Ascending aorta (tissue), 2 donors: ENCODE data around the gene RFX3. TPM values are rescaled to one million over a fixed set of nuclear protein-coding genes. Genes with fewer than 3 reads are reported as not detected.
"Not testable (repeated sequence)": the region's sequence is repeated elsewhere in the genome, so short reads cannot be mapped to it uniquely, and the experiment has no call there.

ENCODE experiments used
- DNase-seq, 2 donors: peaks; one replicate each; pipeline ENCODE4 v3.0.0-alpha.2; 2019; ENCODE audit warnings: low spot score in 2 of 2
- H3K27ac ChIP-seq, 2 donors: fragments of 200-600 bp; sonication (generic); one replicate each; pipeline ENCODE4 v1.5.1; 2016 to 2017; ENCODE audit warnings: mild to moderate bottlenecking in 1 of 2
- H3K27me3 ChIP-seq: fragments of 200-600 bp; sonication (generic); one replicate; pipeline ENCODE4 v1.5.1; 2017
- H3K36me3 ChIP-seq, 2 donors: fragments of 200-600 bp; sonication (generic); one replicate each; pipeline ENCODE4 v1.5.1; 2016
- H3K4me1 ChIP-seq, 2 donors: fragments of 200-600 bp; sonication (generic); one replicate each; pipeline ENCODE4 v1.5.1; 2016 to 2017; ENCODE audit warnings: mild to moderate bottlenecking in 1 of 2
- H3K4me3 ChIP-seq, 2 donors: fragments of 200-600 bp; sonication (generic); one replicate each; pipeline ENCODE4 v1.5.1; 2016 to 2017; ENCODE audit warnings: mild to moderate bottlenecking in 1 of 2
- H3K9me3 ChIP-seq, 2 donors: fragments of 200-600 bp; sonication (generic); one replicate each; pipeline ENCODE4 v1.5.1; 2016
- CTCF ChIP-seq, 3 experiments: fragments of 200-600 bp in 2 of 3; fragments of 450-650 bp in 1 of 3; sonication (generic) in 2 of 3; IDR thresholded peaks; one replicate each; pipeline ENCODE4 v1.5.1; 2016 to 2019; ENCODE audit warnings: antibody characterized with exemption in 3 of 3, mild to moderate bottlenecking in 1 of 3, moderate library complexity in 1 of 3
- intact Hi-C: fragments of 100-400 bp; cut with DNase I; formaldehyde crosslinking; loops from one replicate; pipeline ENCODE4 v1.15.1; 2023
- total RNA-seq: library from RNA; depleted of rRNA; stranded (reverse); fragments of >200 nt; gene quantifications from one replicate; pipeline ENCODE4 v1.1.0, GENCODE V29; 2016

Gene RFX3
- total RNA-seq, 1 donor from 2014 or later: 4.0 TPM

GRCh38 chr9:3329361-3329760 is 196.4 kb downstream of the RFX3 start:
- Histone ChIP-seq H3K9me3 (no peaks in the 10 kb centered on the region), H3K36me3 (no peaks in the 10 kb centered on the region), H3K4me1 (no peaks in the 10 kb centered on the region), H3K27me3 (no peaks in the 10 kb centered on the region), H3K4me3 (no peak overlapping the region), H3K27ac (no peak overlapping the region)
- intact Hi-C loops: no loop called here
- no peak for TF ChIP-seq CTCF (IDR thresholded peaks at IDR 0.05)
- no peak for DNase-seq

- intact Hi-C loops: no loop called here
- Histone ChIP-seq H3K4me3 (no peak overlapping the region), H3K36me3 (no peaks in the 10 kb centered on the region), H3K27ac (no peak overlapping the region), H3K4me1 (no peaks in the 10 kb centered on the region), H3K27me3 (no peaks in the 10 kb centered on the region), H3K9me3 (no peaks in the 10 kb centered on the region)
- no peak for TF ChIP-seq CTCF (IDR thresholded peaks at IDR 0.05)
- no peak for DNase-seq
Measured at GRCh38 chr9:3323714-3324113, 202.1 kb downstream of the RFX3 start.

- Histone ChIP-seq H3K4me1 (no peaks in the 10 kb centered on the region), H3K4me3 (no peak overlapping the region), H3K9me3 (no peaks in the 10 kb centered on the region), H3K27me3 (no peaks in the 10 kb centered on the region), H3K27ac (no peak overlapping the region), H3K36me3 (no peaks in the 10 kb centered on the region)
- DNase-seq: no peak
- intact Hi-C loops: no loop called here
- no peak for TF ChIP-seq CTCF (IDR thresholded peaks at IDR 0.05)
Measured at GRCh38 chr9:3321186-3321585, 204.6 kb downstream of the RFX3 start.

GRCh38 chr9:3312595-3312994 is 213.2 kb downstream of the RFX3 start:
- H3K27me3 ChIP-seq, H3K36me3 ChIP-seq, H3K4me1 ChIP-seq, intact Hi-C loops, H3K9me3 ChIP-seq, DNase-seq, H3K27ac ChIP-seq, H3K4me3 ChIP-seq: not testable (repeated sequence)

- DNase-seq: no peak
- intact Hi-C loops: no loop called here
- Histone ChIP-seq H3K27ac (no peak overlapping the region), H3K4me1 (no peaks in the 10 kb centered on the region), H3K4me3 (no peak overlapping the region), H3K27me3 (no peaks in the 10 kb centered on the region), H3K36me3 (no peaks in the 10 kb centered on the region), H3K9me3 (no peaks in the 10 kb centered on the region)
- TF ChIP-seq CTCF (IDR thresholded peaks at IDR 0.05): no peak
Measured at GRCh38 chr9:3308609-3309008, 217.2 kb downstream of the RFX3 start.

- H3K4me1 ChIP-seq, intact Hi-C loops: not testable (repeated sequence)
Measured at GRCh38 chr9:3304388-3304787, 221.4 kb downstream of the RFX3 start.

GRCh38 chr9:3299872-3300271 is 225.9 kb downstream of the RFX3 start:
- intact Hi-C loops: no loop called here
- Histone ChIP-seq H3K27me3 (no peaks in the 10 kb centered on the region), H3K4me3 (no peak overlapping the region), H3K27ac (no peak overlapping the region), H3K9me3 (no peaks in the 10 kb centered on the region), H3K4me1 (no peaks in the 10 kb centered on the region), H3K36me3 (no peaks in the 10 kb centered on the region)
- DNase-seq: no peak
- no peak for TF ChIP-seq CTCF (IDR thresholded peaks at IDR 0.05)

More at GRCh38 chr9:3304388-3304787, 221.4 kb downstream of the RFX3 start:
- not testable (repeated sequence) for H3K4me3 ChIP-seq, H3K27ac ChIP-seq, DNase-seq, H3K9me3 ChIP-seq, H3K36me3 ChIP-seq, H3K27me3 ChIP-seq
